Pancreas (tissue), 10 donors: ENCODE results near the gene DGKH. TPM values are rescaled to one million over a fixed set of nuclear protein-coding genes. Genes with fewer than 3 reads are reported as not detected.

Experiments used
- ATAC-seq, 4 donors: fragments of 200-7000 bp; cut with Tn5 transposase; one replicate each; pipeline versions ENCODE4 v1.8.0 to v1.9.1; 2020; ENCODE audit warnings: mild to moderate bottlenecking in 4 of 4, moderate library complexity in 4 of 4
- DNase-seq, 6 donors: peaks; one replicate each; pipeline ENCODE4 v3.0.0-alpha.2; 2020
- FAIRE-seq: peaks from 2 replicates; lab custom pipeline; 2012; peaks lifted over from hg19 to GRCh38; lab: Jason Lieb, UNC
- H3K27ac ChIP-seq, 4 donors: fragments of 200-600 bp; sonication (generic); 1 replicate in 3 of 4; 2 replicates in 1 of 4; pipeline versions ENCODE4 v1.5.0 to v1.8.0; 2020
- H3K27me3 ChIP-seq, 4 donors: fragments of 200-600 bp; one replicate each; pipeline ENCODE4 v1.8.0; 2021
- H3K36me3 ChIP-seq, 3 donors: fragments of 200-600 bp; sonication (generic) in 1 of 3; one replicate each; pipeline versions ENCODE4 v1.5.0 to v1.8.0; 2020 to 2021
- H3K4me1 ChIP-seq, 3 donors: fragments of 200-600 bp; one replicate each; pipeline ENCODE4 v1.8.0; 2021
- H3K4me3 ChIP-seq, 4 donors: fragments of 200-600 bp; sonication (generic) in 2 of 4; one replicate each; pipeline versions ENCODE4 v1.5.0 to v1.8.0; 2020 to 2021
- H3K9me3 ChIP-seq, 4 donors: fragments of 200-600 bp; one replicate each; pipeline ENCODE4 v1.8.0; 2021
- WGBS, 2 donors: extraction: QIAGEN DNeasy Blood & Tissue Kit; methylation state at CpG; one replicate each; pipeline ENCODE4 v1.1.7; 2013; 5-methylcytosine and 5-hydroxymethylcytosine counted together
- intact Hi-C, 3 donors: fragments of 100-400 bp; cut with DNase I; formaldehyde crosslinking; loops; one replicate each; pipeline versions ENCODE4 v1.11.1 to v1.14.2; 2022
- polyA plus RNA-seq, 2 donors: library from polyadenylated mRNA; stranded (reverse); fragments of 200-250 nt; gene quantifications; one replicate each; pipeline ENCODE4 v1.2.3, GENCODE V29; 2013
- total RNA-seq, 6 donors: library from RNA; stranded (reverse); fragmentation: NEBNext Ultra II Directional in 4 of 6; extraction: Animal tissue kit (Norgen Biotek cat#: 25700) in 4 of 6; gene quantifications; one replicate each; pipeline versions ENCODE4 v1.2.1 to v1.2.4, GENCODE V29; 2021 to 2023
- TF ChIP-seq, protein P1 (sequence below), 4 donors: fragments of 200-600 bp; sonication (generic) in 3 of 4; IDR thresholded peaks; one replicate each; pipeline versions ENCODE4 v1.5.0 to v1.8.0; 2021; ENCODE audit warnings: antibody characterized with exemption in 4 of 4
- donor health status: healthy with polysubstance abuse.
- donor health status: DM: no; HTN: no; CAD: no; lungs with moderate emphysema.
- donor health status: DM: no; HTN: no; CAD: no.
- donor health status: control.
- donor health status: control.
- donor health status: Bipolar disorder and iron deficiency.
- donor health status: DM: yes; HTN: yes; CAD: no.
- donor health status: DM: no; HTN: no; CAD: no.
- donor health status: DM: no; HTN: no; CAD: no.
- donor health status: DM: yes; HTN: yes; CAD: no.

Gene DGKH
- total and polyA plus RNA-seq, 8 donors: 0.87 to 5.0 (median 1.6) TPM

DNA sequence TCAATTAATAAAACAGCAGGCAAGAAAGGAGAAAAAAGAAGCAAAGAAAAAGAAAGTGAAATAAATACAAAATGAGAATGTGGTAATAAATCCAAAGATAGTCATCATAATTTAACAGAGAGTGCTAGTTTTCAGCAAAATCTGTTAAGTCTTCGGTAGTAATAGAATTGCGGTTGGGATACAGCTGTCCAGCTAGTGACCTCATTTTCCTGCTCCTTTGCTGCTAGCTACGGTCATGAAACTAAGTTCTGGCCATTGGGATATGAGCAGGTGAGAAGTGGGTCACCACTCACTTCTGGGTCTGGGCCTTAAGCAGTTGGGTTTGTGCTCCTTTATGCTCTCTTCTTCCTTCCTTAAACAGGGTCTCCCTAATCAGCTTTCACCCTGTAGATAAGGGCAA is 11.7 kb upstream of the DGKH start:
- Histone ChIP-seq H3K4me3 (no peak overlapping the region), H3K27ac (no peak overlapping the region), H3K27me3 (no peaks in the 10 kb centered on the region), H3K36me3 (no peaks in the 10 kb centered on the region), H3K4me1 (peaks cover 0 to 3% (median 0%) of the 10 kb centered on the region in 3 donors), H3K9me3 (no peaks in the 10 kb centered on the region)
- DNase-seq: no peak
- 88 to 97% methylated on average over 3 of the region's 3 CpGs for WGBS, 2 donors
- FAIRE-seq: no peak
- no peak for ATAC-seq
- TF ChIP-seq, protein P1, sequence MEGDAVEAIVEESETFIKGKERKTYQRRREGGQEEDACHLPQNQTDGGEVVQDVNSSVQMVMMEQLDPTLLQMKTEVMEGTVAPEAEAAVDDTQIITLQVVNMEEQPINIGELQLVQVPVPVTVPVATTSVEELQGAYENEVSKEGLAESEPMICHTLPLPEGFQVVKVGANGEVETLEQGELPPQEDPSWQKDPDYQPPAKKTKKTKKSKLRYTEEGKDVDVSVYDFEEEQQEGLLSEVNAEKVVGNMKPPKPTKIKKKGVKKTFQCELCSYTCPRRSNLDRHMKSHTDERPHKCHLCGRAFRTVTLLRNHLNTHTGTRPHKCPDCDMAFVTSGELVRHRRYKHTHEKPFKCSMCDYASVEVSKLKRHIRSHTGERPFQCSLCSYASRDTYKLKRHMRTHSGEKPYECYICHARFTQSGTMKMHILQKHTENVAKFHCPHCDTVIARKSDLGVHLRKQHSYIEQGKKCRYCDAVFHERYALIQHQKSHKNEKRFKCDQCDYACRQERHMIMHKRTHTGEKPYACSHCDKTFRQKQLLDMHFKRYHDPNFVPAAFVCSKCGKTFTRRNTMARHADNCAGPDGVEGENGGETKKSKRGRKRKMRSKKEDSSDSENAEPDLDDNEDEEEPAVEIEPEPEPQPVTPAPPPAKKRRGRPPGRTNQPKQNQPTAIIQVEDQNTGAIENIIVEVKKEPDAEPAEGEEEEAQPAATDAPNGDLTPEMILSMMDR (IDR thresholded peaks at IDR 0.05): no peak
- intact Hi-C loops: no loop called here

DNA sequence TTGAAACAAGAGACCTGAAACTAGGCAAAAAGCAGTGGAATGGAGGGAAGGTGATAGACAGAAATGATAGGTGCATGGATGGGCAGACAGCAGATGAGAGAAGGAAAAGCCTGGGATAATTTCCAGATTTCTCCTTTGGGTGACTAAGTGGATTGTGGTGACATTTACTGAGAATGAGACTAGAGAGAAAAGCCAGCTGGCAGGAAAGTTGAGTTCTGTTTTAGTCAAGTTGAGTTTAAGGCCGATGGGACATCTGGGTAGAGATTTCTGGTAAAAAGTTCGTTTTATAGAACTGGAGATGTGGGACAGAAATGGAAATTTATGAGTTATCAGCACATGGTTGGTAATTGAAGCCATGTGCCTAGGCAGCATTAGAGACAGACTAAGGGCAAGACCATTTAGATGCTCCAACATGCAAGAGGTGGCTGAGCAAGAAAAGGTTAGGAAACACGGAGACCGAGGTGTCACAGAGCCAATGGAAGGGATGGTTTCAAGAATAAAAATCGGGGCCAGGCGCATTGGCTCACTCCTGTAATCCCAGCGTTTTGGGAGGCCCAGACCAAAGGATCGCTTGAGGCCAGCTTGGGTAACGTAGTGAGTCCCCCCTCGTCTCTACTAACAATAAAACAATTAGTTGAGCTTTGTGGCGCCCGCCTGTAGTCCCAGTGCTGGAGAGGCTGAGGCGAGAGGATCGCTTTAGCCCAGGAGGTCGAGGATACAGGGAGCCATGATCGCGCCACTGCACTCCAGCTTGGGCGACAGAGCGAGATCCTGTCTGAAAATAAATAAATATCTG is 9.6 kb upstream of the DGKH start:
- ATAC-seq (no peak), DNase-seq (no peak), FAIRE-seq (no peak)
- Histone ChIP-seq H3K4me1 (peaks cover 0 to 6% (median 0%) of the 10 kb centered on the region in 3 donors), H3K4me3 (no peak overlapping the region), H3K27me3 (no peaks in the 10 kb centered on the region), H3K27ac (no peak overlapping the region), H3K9me3 (no peaks in the 10 kb centered on the region), H3K36me3 (no peaks in the 10 kb centered on the region)
- intact Hi-C loops: no loop called here
- WGBS, 2 donors: 85 to 93% methylated on average over 19 of the region's 19 CpGs
- TF ChIP-seq, protein P1 (IDR thresholded peaks at IDR 0.05): no peak

DNA sequence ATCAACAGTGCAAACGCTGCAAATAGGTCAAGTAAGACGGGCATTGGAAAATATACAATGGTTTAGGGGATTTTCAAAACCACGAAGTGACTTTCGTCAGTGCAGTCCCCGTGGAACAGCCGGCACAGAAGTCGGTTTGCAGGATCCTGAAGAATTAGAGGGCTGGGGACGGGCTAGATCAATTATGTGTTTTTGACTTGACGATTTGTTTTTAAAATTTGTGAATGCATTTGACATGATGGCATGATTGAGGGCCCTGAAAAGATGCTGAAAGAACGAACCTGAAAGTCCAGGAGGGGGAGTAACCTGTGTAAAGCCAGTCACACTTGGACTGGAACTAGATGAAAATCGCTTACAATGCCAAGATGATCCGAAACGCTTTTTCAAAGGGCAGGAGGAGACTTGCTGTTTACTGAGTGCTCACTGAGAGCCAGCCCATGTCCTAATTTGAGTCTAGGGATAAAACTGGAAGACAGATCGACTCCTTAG is 8.9 kb upstream of the DGKH start:
- peak overlapping the region; percentile 45 to 82 (median 65) for H3K4me3 ChIP-seq
- peak overlapping the region; percentile 62 to 90 (median 84) for H3K27ac ChIP-seq
- H3K9me3 ChIP-seq: no peaks in the 10 kb centered on the region
- intact Hi-C loops: no loop called here
- TF ChIP-seq, protein P1 (IDR thresholded peaks at IDR 0.05): no peak
- H3K27me3 ChIP-seq: no peaks in the 10 kb centered on the region
- no peaks in the 10 kb centered on the region for H3K36me3 ChIP-seq
- ATAC-seq (peak; percentile 11 to 27 (median 16)), FAIRE-seq (no peak), DNase-seq (no peak)
- WGBS, 2 donors: 19 to 25% methylated on average over 14 of the region's 14 CpGs
- peaks cover 0 to 6% (median 0%) of the 10 kb centered on the region in 3 donors for H3K4me1 ChIP-seq

DNA sequence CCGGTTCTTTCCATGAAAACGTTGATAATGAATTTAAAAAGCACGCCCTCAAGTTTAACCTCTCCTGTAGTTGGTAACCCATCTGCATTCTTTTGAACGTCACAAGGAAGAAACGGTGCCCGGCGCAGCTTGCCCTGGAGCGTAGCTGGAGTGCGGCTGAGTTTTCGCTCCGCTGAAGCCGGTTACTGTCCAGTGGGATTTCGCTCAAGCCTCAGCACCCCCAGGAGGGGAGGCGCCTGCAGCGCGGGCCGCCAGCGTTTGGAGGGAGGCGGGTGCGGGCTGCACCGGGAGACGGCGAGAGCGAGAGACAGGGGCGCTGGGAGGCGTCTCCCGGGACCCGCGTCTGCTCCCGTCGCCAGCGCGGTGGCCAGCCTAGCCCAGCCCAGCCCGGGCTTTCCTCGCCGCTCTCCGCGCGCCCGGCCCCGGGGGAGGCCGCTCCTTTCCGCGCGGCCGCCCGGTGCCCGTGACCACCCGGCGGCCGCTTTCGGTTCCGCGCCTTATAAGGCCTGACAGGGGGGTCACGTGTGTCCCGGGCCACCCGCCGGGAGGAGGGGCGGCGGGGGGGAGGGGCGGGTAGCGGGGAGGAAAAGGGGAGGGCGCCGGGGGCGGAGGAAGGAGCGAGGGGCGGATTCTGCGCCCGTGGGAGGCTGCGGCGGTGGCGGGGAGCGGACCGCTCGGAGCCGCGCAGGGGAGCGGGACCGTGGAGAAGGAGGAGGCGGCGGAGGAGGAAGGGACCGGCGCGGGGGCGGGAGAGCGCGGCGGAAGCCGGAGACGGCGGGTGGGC is 8.3 kb upstream of the DGKH start:
- FAIRE-seq (no peak), DNase-seq (peak; percentile 79 to 93 (median 86)), ATAC-seq (peak; percentile 87 to 91 (median 89))
- H3K4me1 ChIP-seq: peaks cover 0 to 6% (median 0%) of the 10 kb centered on the region in 3 donors
- WGBS, 2 donors: 0 to 1% methylated on average over 41 to 91 of the region's 91 CpGs
- intact Hi-C loops: no loop called here
- no peaks in the 10 kb centered on the region for H3K27me3 ChIP-seq
- H3K9me3 ChIP-seq: no peaks in the 10 kb centered on the region
- peak overlapping the region; percentile 45 to 82 (median 65) for H3K4me3 ChIP-seq
- TF ChIP-seq, protein P1 (IDR thresholded peaks at IDR 0.05): no peak
- H3K36me3 ChIP-seq: no peaks in the 10 kb centered on the region
- peak overlapping the region; percentile 62 to 90 (median 84) for H3K27ac ChIP-seq
